Limb (tissue), 2 donors: ENCODE results near the gene PCGF3.

Experiments
- DNase-seq, 2 donors: peaks; one replicate each; pipeline ENCODE4 v3.0.0-alpha.2; 2016; ENCODE audit errors: extremely low spot score in 2 of 2

Gene PCGF3, protein sequence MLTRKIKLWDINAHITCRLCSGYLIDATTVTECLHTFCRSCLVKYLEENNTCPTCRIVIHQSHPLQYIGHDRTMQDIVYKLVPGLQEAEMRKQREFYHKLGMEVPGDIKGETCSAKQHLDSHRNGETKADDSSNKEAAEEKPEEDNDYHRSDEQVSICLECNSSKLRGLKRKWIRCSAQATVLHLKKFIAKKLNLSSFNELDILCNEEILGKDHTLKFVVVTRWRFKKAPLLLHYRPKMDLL

DNA sequence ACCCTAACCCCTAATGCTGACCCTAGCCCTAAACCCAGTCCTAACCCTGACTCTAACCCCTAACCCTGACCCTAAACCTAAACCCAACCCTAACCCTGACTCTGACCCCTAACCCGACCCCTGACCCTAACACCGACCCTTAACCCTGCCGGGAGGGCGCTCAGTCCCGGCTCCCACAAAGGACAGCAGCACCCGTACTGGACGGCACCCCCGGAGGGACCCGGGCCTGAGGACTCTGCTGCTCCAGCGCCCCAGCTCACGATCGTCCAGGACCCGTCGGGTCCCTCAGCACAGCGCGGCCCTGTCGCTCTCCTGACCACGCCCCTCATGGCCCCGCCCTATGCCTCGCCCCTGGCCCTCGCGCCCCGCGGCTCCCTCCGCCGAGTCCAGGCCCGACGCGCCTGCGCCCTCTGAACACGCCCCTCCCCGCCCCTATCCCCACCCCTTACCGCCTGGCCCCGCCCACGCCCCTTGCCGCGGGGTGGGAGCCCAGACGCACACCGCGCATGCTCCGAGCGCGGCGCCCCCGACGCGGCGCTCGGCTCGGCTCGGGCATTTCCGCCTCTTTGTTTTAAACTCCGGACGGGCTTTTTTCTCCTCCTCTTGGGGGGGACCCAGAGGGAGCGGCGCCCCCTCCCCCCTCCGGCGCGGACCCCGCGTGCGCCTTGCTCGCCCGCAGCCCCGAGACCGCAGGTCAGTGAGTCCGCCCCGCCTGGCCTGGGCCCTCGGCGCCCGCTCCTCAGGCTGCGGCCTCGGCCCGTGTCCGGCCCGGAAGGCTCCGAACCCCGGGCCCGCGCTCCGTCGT lies at the start of gene PCGF3:
PCGF3 (plus strand) TSS at position 555 of the 805 bp plus-strand sequence. CDS start 27,849 bp downstream, outside the sequence.
- DNase-seq, result peak; percentile 94 to 100

DNA sequence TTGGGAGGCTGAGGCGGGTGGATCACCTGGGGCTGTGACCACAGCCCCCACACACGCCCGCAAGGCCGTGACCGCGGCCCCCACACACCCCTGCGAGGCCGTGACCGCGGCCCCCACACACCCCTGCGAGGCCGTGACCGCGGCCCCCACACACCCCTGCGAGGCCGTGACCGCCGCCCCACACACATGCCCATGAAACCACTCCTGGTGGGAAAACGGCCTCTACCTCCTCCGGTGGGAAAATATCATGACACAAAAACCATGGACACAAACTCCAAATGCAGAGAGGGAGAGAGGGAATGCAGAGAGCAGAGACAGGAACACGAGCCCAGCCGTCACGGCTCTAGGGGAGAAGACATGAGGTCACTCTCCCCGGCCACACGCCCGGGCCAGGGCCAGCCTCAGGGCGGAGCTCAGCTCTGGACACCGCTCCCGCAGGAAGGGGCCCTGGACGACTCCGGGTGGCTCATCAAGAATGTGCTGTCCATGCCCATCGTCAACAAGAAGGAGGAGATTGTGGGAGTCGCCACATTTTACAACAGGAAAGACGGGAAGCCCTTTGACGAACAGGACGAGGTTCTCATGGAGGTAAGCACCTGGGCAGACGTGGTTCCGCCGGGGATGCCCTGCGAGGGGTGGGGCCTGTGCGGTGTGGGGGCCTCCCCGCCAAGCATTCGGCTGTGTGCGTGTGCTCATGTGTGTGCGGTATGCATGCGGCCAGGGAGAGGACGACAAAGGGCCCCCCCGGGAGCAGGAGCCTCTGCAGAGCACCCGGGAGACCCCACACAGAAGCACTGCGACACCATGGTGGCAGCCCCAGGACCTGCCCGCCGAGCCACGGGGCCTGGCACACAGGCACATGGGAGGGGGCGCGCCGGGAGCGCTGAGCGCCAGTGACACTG lies 48.9 kb upstream of the PCGF3 start:
- peak in 1 of 2 donors; percentile 34 for DNase-seq

DNA sequence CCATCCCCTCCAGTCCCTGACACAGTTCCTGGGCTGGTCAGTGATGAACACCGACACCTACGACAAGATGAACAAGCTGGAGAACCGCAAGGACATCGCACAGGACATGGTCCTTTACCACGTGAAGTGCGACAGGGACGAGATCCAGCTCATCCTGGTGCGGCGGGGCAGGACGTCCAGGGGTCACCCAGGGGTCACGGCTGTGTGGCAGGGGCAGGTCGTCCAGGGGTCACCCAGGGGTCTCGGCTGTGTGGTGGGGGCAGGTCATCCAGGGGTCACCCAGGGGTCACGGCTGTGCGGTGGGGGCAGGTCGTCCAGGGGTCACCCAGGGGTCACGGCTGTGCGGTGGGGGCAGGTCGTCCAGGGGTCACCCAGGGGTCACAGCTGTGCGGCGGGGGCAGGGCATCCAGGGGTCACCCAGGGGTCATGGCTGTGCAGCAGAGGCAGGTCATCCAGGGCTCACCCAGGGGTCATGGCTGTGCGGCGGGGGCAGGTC lies 48.2 kb upstream of the PCGF3 start:
- peak in 1 of 2 donors; percentile 40 for DNase-seq

DNA sequence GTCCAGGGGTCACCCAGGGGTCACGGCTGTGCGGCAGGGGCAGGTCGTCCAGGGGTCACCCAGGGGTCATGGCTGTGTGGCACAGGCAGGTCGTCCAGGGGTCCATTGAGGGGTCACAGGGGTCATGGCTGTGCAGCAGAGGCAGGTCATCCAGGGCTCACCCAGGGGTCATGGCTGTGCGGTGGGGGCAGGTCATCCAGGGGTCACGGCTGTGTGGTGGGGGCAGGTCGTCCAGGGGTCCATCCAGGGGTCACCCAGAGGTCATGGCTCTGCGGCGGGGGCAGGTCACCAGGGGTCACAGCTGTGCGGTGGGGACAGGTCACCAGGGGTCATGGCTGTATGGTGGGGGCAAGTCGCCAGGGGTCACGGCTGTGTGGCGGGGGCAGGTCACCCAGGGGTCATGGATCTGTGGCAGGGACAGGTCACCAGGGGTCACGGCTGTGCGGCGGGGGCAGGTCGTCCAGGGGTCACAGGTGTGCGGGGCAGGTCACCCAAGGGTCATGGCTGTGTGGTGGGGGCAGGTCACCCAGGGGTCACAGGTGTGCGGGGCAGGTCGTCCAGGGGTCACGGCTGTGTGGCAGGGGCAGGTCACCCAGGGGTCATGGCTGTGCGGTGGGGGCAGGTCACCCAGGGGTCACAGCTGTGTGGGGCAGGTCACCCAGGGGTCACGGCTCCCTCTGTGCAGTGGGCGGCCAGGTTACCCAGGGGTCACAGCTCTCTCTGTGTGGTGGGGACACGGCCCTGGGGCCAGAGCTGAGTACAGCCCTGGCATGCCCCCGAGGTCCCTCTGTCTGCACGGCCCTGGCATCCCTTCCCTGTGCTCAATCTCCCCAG lies 47.6 kb upstream of the PCGF3 start:
- peak in 1 of 2 donors; percentile 59 for DNase-seq

DNA sequence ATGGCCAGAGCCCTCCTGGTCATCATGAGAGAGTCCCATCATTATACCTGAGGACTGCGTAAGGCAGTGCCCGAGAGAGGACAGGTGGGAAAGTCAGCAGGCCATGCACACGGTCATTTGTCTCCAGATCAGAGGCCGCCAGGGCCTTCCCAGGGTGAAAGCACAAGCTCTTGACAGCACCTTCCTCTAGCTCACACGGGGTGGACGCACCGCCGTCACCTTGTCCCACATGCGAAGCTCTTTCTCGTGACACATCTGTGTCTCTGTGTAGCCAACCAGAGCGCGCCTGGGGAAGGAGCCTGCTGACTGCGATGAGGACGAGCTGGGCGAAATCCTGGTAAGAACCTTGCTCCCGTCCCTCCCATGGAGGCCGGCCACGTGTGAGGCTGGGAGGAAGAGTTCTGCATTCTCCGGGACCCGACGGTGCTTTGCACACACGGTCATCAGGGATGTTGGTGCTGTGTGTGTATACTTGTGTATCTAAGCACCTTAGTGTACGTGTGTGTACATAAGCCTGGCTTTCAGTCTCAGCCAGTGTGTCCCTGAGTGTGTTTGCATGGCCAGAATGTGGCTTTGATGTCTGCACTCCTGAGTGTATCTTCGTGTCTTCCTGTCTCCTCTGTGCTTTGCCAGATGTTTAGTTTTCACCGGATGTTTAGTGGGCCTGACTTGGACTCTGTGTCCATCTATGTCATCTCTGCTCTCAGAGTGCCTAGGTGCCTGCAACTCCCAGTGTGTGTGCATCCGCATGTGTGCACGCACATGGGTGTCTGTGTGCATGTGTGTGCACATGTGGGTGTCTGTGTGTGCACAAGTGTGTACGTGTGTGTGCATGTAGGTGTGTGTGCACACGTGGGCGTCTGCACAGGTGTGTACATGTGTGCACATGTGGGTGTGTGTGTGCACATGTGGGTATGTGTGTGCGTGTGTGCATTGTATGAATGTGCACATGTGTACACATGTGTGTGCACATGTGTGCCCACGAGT lies 46.7 kb upstream of the PCGF3 start:
- DNase-seq, result peak in 1 of 2 donors; percentile 29

DNA sequence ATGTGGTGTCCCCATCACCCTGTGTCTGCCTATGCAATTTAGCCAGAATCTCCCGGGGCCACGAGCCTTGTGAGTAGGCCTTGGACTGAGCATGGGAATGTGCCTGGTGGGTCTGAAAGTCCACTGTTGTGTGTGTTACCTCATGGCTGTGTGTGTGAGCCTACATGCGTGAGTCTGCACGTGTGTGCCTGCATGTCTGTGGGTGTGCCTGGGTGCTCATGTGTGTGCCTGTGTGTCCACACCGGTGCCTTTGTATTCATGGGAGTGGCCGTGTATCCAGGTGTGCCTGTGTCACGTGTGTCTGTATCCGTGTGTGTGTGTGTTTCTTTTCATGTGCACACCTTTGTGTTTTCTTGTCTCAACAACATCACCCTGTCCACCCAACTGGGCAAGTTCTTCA lies 45.8 kb upstream of the PCGF3 start:
- DNase-seq, result peak in 1 of 2 donors; percentile 15

DNA sequence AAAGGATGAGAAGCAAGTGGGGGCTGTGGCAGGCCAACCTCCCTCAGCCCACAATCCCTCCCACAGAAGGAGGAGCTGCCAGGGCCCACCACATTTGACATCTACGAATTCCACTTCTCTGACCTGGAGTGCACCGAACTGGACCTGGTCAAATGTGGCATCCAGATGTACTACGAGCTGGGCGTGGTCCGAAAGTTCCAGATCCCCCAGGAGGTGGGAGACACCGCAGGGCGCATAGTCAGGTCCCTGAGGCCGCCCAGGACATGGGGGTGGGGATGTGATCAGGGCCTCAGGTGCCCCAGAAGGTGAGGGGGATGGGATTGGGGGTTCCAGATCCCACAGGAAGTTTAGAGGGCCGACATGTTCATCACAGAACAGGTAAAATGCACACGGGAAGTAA lies 45.2 kb upstream of the PCGF3 start:
- peak in 1 of 2 donors; percentile 12 for DNase-seq

DNA sequence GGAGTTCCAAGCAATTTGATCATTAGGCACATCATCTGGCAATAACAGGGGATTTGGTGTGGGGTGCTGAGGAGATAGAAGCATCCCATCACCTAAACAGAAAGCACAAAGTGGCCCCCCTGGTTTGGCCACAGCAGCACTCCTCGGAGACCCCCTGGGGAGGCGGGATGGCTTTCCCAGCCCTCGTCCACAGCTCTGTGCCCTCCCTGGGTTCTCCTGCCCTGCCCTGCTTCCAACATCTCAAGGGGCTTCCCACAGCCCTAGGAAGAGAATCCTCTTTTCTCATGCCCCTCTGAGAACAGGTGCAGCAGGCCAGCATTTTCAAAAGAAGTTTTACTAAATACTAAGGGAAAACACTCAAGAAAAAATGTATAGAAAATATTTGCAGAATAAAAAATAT lies 44.4 kb upstream of the PCGF3 start:
- peak in 1 of 2 donors; percentile 21 for DNase-seq

DNA sequence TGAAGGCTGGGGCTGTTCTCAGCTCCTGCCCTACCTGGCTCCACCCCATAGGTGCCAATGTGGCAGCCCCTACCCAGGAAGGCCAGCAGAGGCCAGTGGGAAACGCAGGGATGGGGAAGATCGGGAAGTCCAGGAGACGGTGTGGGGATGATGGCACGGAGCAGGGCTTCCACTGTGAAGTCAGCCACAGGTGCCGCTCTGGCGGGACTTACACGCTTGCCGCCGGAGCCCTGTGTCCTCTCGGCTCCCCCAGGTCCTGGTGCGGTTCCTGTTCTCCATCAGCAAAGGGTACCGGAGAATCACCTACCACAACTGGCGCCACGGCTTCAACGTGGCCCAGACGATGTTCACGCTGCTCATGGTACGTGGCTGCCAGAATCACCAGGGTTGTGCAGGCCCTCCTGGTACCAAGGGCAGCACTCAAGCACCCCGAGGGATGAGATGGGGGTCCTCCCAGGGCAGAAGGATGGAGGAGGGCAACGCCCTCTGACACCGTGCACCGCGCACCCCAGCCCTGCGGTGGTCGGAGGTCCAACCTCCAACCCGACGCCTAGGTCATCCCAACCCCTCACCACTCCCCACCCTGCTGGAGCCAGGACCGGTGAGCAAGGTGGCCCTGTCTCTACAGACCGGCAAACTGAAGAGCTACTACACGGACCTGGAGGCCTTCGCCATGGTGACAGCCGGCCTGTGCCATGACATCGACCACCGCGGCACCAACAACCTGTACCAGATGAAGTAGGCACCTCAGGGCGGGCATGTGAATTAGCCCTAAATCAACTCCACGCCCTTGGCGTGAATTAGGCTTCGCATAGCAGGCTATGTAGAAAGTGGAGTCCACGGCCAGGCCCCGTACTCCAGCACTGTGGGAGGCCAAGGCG lies 43.5 kb upstream of the PCGF3 start:
- peak in 1 of 2 donors; percentile 19 for DNase-seq

DNA sequence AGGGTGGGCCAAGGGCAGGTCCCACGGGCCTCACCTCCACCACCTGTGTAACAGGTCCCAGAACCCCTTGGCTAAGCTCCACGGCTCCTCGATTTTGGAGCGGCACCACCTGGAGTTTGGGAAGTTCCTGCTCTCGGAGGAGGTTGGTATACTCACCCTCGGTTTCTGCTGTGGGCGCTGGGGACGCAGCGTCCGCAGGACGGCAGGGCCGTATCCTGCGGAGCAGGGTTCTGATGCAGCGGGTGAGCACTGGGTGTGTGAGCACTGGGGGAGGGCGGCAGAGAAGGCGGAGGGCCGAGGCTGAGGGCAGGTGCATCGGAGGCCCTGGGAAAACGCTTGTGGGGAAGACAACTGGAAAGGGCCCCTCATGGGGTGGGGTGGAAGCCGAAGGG lies 42.6 kb upstream of the PCGF3 start:
- peak in 1 of 2 donors; percentile 32 for DNase-seq

DNA sequence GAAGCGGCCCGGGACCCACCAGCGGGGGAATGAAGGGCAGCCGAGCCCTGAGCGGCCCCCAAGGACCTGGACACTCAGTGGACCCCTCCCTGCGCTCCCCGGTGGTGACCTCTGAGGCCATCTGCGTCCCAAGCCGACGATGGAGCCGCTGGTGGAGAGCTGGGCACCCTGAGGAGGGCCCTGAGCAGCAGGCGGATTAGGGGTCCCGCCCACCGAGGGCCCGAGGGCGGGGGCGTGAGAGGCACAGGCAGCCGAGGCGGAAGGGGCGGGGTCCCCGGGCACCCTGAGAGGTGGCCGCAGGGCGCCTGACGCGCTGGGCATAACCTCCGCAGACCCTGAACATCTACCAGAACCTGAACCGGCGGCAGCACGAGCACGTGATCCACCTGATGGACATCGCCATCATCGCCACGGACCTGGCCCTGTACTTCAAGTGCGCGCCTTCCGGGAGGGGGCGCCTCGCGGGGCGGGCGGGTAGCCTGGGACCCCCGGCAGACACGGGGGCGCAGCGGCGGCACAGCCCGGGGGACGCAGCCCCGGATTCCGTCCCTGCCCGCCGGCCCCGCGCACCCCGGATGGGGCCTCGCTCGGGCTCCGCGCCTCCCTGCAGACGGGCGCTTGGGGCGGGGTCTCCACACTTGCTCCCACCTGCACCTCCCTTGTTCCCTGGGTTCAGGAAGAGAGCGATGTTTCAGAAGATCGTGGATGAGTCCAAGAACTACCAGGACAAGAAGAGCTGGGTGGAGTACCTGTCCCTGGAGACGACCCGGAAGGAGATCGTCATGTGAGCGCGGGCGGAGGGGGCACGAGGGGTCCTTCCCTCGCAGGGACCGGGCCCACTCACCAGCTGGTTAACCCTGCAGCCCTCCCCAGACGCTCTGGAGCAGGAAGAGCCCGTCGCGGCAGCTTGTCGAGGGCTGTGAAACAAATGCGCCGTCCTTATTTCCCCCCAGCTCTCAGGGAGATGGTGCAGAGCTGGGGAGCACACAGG lies 41.9 kb upstream of the PCGF3 start:
- DNase-seq, result peak in 1 of 2 donors; percentile 78

DNA sequence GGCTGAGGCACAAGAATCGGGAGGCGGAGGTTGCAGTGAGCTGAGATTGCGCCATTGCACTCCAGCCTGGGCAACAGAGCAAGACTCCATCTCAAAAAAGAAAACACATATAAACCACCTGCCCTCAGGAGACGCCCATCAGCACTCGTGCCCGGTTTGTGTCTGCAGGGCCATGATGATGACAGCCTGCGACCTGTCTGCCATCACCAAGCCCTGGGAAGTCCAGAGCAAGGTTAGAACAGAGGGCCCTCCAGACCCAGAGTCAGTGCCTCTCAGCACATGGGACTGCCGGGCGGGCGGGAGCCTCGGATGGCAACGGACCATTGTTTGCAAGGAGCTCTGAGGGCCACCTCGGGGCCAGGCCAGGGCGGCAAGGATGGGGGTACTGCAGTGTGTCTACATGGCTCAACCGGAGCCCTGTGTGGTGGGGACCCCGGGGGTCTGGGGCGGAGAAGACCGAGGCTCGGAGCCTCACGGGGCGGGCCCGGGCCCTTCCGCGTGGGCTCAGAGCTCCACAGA lies 40.9 kb upstream of the PCGF3 start:
- peak in 1 of 2 donors; percentile 27 for DNase-seq

DNA sequence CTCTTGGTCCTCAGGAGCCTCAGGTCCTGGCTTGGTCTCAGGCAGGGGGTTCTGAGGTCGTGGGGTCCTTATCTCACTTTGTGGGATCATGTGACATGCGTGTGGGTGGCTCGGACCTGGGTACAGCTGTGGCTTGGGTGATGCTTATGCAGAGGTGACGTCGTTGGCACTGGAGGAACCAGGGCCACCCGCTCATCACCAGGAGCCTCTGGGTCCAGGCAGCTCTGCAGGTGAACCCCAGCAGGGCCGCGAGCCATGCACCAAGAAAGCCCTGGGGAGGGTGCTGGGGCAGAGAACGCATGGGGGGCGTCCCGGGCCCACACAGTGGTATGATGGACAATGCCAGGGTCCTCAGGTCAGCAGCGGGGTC lies 40.3 kb upstream of the PCGF3 start:
- peak in 1 of 2 donors; percentile 27 for DNase-seq

DNA sequence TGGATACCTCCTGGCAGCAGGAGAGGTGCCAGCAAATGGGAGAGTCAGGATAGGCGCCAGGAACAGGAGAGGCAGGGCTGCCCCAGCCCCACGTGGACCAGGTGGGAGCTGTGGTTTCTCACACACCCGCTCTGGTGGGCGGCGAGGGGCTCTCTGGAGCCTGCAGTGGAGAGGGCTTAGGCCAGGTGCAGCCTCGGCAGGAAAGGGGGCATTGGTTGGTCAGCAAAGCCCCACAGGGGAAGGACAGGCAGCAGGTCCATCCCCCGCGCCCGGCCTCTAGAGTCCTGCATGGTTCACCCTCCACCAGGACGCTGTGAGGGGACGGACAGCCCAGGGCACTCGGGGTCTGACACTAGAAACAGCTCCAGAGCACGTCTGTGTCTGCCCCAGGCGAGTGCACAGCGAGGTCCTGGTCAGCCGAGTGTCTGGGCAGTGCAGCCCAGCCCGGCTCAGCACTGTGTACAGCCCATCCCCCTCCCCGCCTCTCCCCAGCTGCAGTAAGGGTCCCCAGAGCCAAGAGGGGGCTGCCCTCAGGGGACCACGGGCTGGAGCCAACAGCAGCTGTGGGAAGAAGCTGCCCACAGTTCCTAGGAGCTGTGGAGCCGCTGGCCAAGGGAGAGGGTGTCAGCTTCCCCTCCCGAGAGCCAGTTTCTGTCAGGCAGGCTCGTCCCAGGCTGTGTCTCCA lies 39.7 kb upstream of the PCGF3 start:
- DNase-seq, result no peak

DNA sequence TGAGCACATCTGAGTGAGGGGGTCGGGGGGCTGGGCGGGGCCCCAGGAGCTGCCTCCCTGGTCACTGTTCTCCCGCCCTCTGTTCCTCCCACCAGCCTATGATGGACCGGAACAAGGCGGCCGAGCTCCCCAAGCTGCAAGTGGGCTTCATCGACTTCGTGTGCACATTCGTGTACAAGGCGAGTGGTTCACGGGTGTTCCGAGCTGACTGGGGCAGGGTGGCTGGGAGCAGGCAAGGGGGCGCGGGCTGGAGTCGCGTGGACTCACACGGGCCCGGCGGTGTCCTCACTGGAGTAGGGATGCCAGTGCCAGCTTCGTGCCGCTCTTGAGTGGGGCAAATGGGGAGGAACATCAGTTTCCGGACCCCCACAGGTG lies 39.2 kb upstream of the PCGF3 start:
- DNase-seq, result no peak

DNA sequence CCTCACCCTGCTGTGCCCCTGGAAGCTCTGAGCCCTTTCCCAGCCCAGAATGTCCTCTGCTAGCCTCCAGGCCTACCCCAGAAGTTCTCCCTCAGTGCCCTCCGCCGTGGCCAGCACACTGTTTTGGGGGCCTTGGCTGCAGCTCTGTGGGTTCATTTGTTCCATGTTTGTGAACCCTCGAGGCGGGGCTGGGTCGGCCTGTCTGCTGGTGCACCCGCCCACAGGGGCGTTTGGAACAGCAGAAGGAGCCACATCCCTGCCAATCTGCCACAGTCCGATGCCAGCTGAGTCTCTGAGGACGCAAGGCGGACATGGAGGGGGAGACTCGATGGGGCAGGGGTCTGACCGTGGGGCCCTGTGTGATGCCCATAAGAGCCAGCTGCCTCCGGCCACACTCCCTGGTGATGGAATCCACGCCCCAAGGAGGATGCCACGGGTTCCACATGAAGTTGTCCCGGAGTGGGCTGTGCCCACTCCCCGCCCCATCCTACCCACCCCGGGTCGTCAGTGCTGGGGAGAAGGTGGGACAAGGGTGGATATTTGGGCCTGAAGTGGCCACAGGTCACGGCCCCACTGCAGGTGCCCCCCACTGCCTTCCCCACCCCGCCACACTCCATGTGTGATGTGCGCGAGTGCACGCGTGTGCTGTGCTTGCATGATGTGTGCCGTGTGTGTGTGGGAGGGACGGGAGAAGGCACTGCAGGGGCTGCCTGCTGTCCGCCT lies 38.6 kb upstream of the PCGF3 start:
- DNase-seq, result no peak
